DOHH2 (cell line): ENCODE data around the gene DNAH10.

Experiments used
- H3F3A ChIP-seq: fragments of 200-600 bp; sonication (generic), shearing (Covaris generic); 2 replicates; pipeline ENCODE4 v1.6.0; 2016; ENCODE audit warnings: antibody characterized with exemption, mild to moderate bottlenecking; ENCODE audit not compliant: control insufficient read depth, insufficient read depth
- H3K27ac ChIP-seq: fragments of 200-600 bp; sonication (generic); 2 replicates; pipeline ENCODE4 v1.5.1; 2014; ENCODE audit warnings: low read depth, mild to moderate bottlenecking, low read length, moderate library complexity
- H3K27me3 ChIP-seq: fragments of 200-600 bp; sonication (generic); 2 replicates; pipeline ENCODE4 v1.6.1; 2014; ENCODE audit warnings: mild to moderate bottlenecking, low read length, mixed read lengths; ENCODE audit not compliant: control insufficient read depth
- H3K36me3 ChIP-seq: fragments of 200-600 bp; sonication (generic); 2 replicates; pipeline ENCODE4 v1.6.1; 2014; ENCODE audit warnings: mild to moderate bottlenecking, low read length, moderate library complexity, mixed read lengths; ENCODE audit not compliant: control insufficient read depth
- H3K4me1 ChIP-seq: fragments of 200-600 bp; sonication (generic); 2 replicates; pipeline ENCODE4 v1.6.1; 2014; ENCODE audit warnings: mild to moderate bottlenecking, low read length, mixed read lengths; ENCODE audit not compliant: control insufficient read depth
- H3K4me2 ChIP-seq: fragments of 200-600 bp; sonication (generic); 2 replicates; pipeline ENCODE4 v1.6.0; 2014; ENCODE audit warnings: mild to moderate bottlenecking, low read length, moderate library complexity
- H3K4me3 ChIP-seq: fragments of 200-600 bp; sonication (generic); 2 replicates; pipeline ENCODE4 v1.5.1; 2014; ENCODE audit warnings: mild to moderate bottlenecking, low read length, mixed read lengths
- H3K79me2 ChIP-seq: fragments of 200-600 bp; sonication (generic); 2 replicates; pipeline ENCODE4 v1.6.1; 2014; ENCODE audit warnings: mild to moderate bottlenecking, low read length, mixed read lengths; ENCODE audit not compliant: control insufficient read depth
- H3K9me2 ChIP-seq: fragments of 200-600 bp; sonication (generic); replicated peaks from 2 replicates; pipeline ENCODE4 v1.6.1; 2014; ENCODE audit warnings: mild to moderate bottlenecking, low read length, mixed read lengths; ENCODE audit not compliant: control insufficient read depth
- H3K9me3 ChIP-seq: fragments of 200-600 bp; sonication (generic); 2 replicates; pipeline ENCODE4 v1.6.1; 2014; ENCODE audit warnings: antibody characterized with exemption, low read length, mixed read lengths; ENCODE audit not compliant: control insufficient read depth, insufficient read depth
- H4K20me1 ChIP-seq: fragments of 200-600 bp; sonication (generic); 2 replicates; pipeline ENCODE4 v1.6.0; 2014; ENCODE audit warnings: low read depth, mild to moderate bottlenecking, antibody characterized with exemption, low read length, moderate library complexity; ENCODE audit not compliant: control insufficient read depth, insufficient read depth
- EZH2phosphoT487 ChIP-seq: fragments of 200-600 bp; sonication (generic); IDR thresholded peaks from 2 replicates; pipeline ENCODE4 v1.6.1; 2017; ENCODE audit warnings: borderline replicate concordance, mild to moderate bottlenecking, antibody characterized with exemption, low read length, moderate library complexity, mixed read lengths
- TF ChIP-seq, protein P1 (sequence below): fragments of 200-600 bp; sonication (generic); IDR thresholded peaks from one replicate; pipeline ENCODE4 v1.5.1; 2014; ENCODE audit warnings: antibody characterized with exemption, mild to moderate bottlenecking, low read depth, low read length; ENCODE audit not compliant: poor library complexity, severe bottlenecking

The DNAH10 gene

DNA sequence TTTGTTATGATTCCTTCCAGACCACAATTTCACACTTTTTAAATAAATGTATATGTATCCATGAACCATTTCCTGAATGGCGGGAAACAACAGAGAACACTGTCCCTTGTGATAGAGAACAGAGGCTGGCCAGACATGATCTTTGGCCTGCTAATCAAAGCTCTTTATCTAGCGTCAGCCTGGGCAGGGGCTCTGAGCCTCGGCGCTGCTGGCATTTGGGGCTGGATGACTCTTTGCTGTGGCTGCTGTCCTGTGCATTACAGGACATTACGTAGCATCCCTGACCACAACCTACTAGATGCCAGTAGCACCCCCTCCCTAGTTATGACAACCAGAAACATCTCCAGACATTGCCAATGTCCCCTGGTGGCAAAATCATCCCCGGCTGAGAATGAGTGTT lies 77.7 kb downstream of the DNAH10 start:
- TF ChIP-seq, protein P1, sequence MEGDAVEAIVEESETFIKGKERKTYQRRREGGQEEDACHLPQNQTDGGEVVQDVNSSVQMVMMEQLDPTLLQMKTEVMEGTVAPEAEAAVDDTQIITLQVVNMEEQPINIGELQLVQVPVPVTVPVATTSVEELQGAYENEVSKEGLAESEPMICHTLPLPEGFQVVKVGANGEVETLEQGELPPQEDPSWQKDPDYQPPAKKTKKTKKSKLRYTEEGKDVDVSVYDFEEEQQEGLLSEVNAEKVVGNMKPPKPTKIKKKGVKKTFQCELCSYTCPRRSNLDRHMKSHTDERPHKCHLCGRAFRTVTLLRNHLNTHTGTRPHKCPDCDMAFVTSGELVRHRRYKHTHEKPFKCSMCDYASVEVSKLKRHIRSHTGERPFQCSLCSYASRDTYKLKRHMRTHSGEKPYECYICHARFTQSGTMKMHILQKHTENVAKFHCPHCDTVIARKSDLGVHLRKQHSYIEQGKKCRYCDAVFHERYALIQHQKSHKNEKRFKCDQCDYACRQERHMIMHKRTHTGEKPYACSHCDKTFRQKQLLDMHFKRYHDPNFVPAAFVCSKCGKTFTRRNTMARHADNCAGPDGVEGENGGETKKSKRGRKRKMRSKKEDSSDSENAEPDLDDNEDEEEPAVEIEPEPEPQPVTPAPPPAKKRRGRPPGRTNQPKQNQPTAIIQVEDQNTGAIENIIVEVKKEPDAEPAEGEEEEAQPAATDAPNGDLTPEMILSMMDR = no peak
- no peak for TF ChIP-seq EZH2phosphoT487

DNA sequence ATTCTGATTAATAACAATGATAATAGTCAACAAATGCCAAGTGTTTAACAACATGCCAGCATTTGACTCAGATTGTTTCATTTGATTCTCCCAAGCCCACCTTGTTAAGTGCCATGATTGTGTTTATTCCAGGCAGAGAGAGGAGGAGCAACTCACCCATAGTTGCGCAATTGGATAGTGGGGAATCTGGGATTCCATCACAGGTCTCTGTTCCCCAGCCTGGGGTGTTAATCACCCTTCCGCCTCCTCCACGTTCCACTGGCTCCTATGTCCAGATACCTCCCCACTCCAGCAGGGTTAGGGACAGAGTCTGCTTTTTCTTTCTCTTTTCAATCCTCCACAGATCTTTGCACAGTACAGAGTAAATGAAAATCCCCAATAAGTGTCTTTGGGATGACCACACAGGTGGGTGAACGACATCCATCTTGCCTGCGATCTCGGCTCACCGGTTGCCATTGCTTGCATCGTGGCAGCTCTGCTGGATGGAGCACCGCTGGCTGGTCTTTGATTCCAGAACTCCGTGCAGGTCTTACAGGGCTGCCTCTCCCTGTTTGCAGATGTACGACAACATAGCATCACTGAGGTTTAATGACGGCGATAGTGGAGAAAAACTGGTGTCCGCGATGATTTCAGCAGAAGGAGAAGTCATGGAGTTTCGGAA lies 78.8 kb downstream of the DNAH10 start:
- H3K79me2 ChIP-seq = no peaks in the 10 kb centered on the region
- no peaks in the 10 kb centered on the region for H3F3A ChIP-seq
- no peaks in the 10 kb centered on the region for H3K36me3 ChIP-seq
- H3K4me3 ChIP-seq = no peak overlapping the region
- no peak overlapping the region for H3K27ac ChIP-seq
- H3K27me3 ChIP-seq = no peaks in the 10 kb centered on the region
- no peaks in the 10 kb centered on the region for H3K9me2 ChIP-seq
- peaks cover 5% of the 10 kb centered on the region for H3K4me1 ChIP-seq
- no peaks in the 10 kb centered on the region; the same call in 1 of the 2 replicates for H4K20me1 ChIP-seq
- TF ChIP-seq EZH2phosphoT487 = no peak
- TF ChIP-seq, protein P1 = no peak
- H3K4me2 ChIP-seq = no peak overlapping the region
- no peaks in the 10 kb centered on the region for H3K9me3 ChIP-seq

More for the DNA sequence above, 77.7 kb downstream of the DNAH10 start:
- Histone ChIP-seq H3K4me1 (peaks cover 5% of the 10 kb centered on the region), H3F3A (no peaks in the 10 kb centered on the region), H3K36me3 (no peaks in the 10 kb centered on the region), H3K9me2 (no peaks in the 10 kb centered on the region), H3K9me3 (no peaks in the 10 kb centered on the region), H3K4me2 (no peak overlapping the region), H3K27me3 (no peaks in the 10 kb centered on the region), H4K20me1 (no peaks in the 10 kb centered on the region; the same call in 1 of the 2 replicates), H3K79me2 (no peaks in the 10 kb centered on the region), H3K4me3 (no peak overlapping the region), H3K27ac (no peak overlapping the region)

DNA sequence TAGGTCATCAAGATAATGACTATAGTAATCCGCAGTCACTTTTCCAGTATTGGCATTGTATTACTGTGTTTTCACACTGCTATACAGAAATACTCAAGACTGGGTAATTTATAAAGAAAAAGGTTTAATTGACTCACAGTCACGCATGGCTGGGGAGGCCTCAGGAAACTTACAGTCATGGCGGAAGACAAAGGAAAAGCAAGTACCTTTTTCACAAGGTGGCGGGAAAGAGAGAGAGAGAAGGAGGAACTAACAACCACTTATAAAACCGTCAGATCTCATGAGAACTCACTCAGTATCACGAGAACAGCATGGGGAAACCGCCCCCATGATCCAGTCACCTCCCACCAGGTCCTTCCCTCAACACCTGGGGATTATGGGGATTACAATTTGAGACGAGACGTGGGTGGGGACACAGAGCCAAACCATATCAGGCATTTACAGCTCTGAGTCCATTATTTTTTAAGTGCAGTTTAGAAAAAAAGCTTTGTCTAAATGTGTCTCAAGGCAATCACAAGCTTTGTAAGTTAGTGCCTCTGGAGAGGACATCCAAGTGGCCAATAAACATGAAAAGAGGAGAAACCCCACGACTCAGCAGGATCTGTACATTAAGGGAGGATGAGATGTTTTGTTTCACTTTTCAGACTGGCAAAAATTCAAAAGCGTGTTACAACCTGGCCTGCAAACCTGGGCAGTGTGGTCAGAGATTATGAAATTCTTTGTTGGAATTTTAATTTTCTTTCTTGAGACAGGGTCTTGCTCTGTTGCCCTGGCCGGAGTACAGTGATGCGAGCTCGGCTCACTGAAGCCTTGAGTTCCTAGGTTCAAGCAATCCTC lies 82.0 kb downstream of the DNAH10 start:
- no peaks in the 10 kb centered on the region for H3K79me2 ChIP-seq
- no peaks in the 10 kb centered on the region for H3F3A ChIP-seq
- no peak overlapping the region for H3K4me2 ChIP-seq
- no peak overlapping the region for H3K4me3 ChIP-seq
- peaks cover 5% of the 10 kb centered on the region for H3K4me1 ChIP-seq
- no peak overlapping the region for H3K27ac ChIP-seq
- H4K20me1 ChIP-seq = no peaks in the 10 kb centered on the region; the same call in 1 of the 2 replicates
- TF ChIP-seq EZH2phosphoT487 = no peak
- TF ChIP-seq, protein P1 = no peak
- H3K9me3 ChIP-seq = no peaks in the 10 kb centered on the region
- 0 out of 2 replicates have a peak, but pooled peaks cover 2% of the 10 kb centered on the region for H3K27me3 ChIP-seq
- no peaks in the 10 kb centered on the region for H3K36me3 ChIP-seq
- H3K9me2 ChIP-seq = no peaks in the 10 kb centered on the region
